Measurements from ENCODE around the gene AMPD1. TPM values are rescaled to one million over a fixed set of nuclear protein-coding genes. Genes with fewer than 3 reads are reported as not detected.

AMPD1 gene
- total RNA-seq, 1 donor from 2014 or later, result not detected

DNA sequence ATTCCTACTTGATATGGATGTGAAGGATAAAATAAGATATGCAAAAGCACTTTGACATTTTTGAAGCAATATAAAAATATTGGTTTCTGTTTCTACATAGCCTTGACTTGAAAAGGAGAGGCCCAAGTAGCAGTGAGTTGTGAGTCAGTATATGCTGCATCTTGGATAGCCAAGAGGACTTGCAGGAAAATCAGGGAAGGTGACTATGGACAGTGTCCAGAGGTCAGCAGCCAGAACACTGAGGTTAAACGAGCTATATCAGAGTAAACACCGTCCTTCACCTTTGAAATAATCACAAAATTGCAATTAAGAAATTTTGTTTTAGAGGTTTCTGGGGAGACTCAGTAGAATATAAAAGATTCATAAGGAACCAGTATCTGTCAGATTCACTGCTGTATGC is 6.6 kb upstream of the AMPD1 start:
- intact Hi-C loops (cut with micrococcal nuclease), result no loop called here

DNA sequence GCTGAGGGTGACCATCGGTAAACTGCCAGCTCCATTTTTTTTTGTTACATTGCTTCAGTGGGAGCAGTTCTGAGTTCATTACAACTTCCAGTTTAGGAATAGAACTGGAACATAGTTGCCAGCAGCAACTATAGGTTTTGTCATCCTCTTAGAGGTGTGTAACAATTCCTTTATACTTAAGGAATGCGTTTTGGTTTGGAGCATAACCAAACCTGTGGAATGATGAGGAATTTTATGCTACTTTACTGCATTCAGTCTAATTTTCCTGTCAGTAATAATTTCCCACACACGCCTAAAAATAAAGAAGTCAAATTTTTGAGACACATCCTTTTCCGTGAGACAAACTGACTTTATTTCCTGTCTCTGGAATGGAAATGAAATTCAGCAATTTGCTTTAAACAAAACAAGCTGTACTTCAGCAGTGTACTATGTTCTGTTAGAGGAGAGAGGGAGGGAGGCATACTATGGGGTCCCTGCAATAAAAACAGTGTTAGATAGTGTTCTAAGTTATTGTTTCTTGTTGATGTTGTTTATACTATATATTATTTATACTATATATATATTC is 4.8 kb upstream of the AMPD1 start:
- intact Hi-C loops (cut with micrococcal nuclease), result no loop called here

DNA sequence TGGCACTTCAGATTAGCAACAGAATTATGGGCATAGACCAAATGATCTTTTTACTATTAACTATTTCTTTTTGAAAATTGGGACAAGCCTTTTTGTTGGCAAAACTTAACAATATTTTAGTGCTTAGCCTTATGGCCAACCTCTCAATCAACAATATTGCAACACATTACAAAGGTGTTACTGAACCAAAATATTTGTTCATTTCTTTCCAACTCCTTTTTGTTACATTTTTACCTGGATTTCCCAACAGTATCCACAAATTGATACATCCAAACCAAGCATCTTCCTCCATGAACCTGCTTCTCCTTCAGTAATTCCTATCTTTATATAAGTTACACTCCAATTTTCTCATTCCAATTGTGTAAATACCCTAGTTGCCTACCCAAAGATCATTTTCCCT is 1.5 kb upstream of the AMPD1 start:
- intact Hi-C loops (cut with micrococcal nuclease), result no loop called here

DNA sequence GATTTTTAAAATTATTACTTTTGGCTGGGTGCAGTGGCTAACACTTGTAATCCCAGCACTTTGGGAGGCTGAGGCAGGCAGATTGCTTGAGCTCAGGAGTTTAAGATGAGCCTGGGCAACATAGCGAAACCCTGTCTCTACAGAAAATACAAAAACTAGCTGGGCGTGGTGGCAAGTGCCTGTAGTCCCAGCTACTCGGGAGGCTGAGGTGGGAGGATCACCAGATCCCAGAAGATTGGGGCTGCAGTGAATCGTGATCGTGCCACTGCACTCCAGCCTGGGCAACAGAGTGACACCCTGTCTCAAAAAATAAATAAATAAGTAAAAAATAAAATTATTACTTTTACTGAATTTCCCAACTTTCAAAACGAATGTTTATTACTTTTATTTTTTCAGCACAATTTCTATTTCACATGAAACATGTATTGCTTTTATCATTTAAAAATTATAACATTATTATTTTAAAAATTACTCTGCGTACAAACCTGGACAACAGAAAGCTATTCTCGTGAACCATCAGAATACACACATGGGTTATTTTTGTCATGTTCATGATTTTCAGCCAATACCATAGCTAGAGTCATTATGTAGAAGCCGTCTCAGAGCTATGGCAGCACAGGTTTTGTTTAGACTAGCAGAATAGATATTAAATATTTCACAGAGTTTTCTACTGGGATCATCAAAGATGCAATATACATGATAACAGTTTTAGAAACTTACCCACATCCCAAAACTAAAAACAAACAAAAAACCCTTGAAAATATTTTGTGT is 621 bp downstream of the AMPD1 start:
- intact Hi-C loops (cut with micrococcal nuclease), result no loop called here

DNA sequence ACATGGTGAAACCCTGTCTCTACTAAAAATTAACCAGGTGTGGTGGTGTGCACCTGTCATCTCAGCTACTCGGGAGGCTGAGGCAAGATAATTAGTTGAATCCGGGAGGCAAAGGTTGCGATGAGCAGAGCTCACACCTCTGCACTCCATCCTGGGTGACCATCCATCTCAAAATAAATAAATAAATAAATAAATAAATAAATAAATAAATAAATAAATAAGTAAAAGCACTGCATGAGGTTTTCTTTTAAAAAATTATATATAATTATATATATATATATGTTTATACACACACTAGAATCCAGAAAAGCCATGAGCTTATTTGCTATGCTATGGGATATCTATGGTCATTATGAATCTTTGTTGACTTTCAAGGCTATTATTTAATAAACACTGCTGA is 2.4 kb downstream of the AMPD1 start:
- intact Hi-C loops (cut with micrococcal nuclease), result no loop called here

DNA sequence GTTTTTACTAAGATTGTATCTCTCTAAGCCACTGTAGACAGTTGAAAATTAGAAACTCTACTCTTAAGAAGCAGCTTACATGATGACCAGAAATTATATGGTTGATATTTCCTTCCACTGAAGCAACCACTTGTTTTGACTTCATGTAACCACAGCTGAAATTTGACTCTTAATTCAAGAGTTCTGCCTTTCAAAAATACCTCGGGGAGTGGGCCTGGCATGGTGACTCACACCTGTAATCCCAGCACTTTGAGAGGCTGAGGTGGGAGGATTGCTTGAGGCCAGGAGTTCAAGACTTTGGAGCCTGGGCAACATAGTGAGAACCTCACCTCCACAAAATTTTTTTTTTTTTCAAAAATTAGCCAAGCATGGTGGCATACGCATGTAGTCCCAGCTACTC is 4.3 kb downstream of the AMPD1 start:
- intact Hi-C loops (cut with micrococcal nuclease), result no loop called here

- intact Hi-C loops (cut with micrococcal nuclease), result no loop called here
Observed at GRCh38 chr1:114690148-114690547, 5.2 kb downstream of the AMPD1 start.

GRCh38 chr1:114688526-114688925 is 6.8 kb downstream of the AMPD1 start:
- intact Hi-C loops (cut with micrococcal nuclease), result no loop called here

DNA sequence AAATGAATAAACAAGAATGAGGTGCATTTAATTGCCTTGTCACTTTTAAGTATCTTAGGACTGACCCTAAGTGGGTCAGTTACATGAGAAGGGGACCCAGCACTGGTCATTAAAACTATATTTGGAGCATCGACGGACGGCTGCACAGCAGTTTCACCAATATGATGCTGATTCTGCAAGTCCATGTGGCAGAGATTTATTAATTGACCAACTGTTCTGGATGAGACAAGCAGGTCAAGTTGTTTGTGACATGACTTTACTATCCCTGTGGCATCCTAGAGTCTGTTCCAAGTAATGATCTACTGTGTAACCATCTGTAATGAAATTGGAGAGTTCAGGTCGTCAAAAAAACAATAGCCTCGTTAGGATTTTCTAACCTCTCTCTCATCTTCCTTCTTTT is 9.5 kb downstream of the AMPD1 start:
- intact Hi-C loops (cut with micrococcal nuclease), result no loop called here

GRCh38 chr1:114677691-114678090 is 17.7 kb downstream of the AMPD1 start:
- intact Hi-C loops (cut with micrococcal nuclease), result no loop called here

- intact Hi-C loops (cut with micrococcal nuclease), result no loop called here
Observed at GRCh38 chr1:114676115-114676514, 19.2 kb downstream of the AMPD1 start.

- intact Hi-C loops (cut with micrococcal nuclease), result loop anchor here (2.0 kb wide), 5 partner anchors 161 to 1957 kb away; partner anchors contain the start of genes OLFML3, PPM1J and TRIM33
Observed at GRCh38 chr1:114671939-114672275, 23.4 kb downstream of the AMPD1 start.

DNA sequence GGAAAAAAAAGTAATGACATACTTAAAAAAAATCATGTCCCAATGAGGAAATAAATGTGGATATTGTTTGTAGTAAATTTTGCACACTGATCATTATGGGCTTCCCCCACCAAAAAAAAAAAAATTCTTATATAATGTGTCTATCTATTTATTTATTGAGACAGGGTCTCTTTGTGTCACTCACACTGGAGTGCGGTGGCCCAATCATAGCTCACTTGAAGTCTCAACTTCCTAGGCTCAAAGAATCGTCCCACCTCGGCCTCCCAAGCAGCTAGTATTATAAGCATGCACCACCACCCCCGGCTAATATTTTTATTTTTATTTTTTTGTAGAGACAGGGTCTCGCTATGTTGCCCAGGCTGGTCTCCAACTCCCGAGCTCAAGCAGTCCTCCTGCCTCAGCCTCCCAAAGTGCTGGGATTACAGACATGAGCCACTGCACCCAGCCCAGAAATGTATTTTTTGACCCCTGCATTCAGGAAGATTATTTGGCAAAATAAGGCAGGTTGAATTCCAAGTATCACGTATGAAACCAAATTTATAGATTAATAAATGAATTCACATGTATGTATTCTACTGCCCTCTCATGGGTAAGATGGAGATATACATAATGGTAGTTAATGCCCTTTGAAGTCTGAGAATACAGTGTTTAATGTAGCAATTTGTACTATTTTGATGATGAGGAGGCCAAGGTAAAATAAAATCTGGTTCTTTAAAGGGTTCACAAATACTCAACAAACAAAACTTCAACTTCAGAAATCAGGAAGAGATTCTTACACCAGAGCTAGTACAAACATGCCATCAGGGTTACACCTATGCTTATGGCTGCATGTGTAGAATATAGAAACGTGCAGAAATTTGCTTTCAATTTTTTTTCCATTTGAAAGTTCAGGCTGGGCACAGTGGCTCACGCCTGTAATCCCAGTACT is 24.1 kb downstream of the AMPD1 start:
- intact Hi-C loops (cut with micrococcal nuclease), result loop anchor here (2.0 kb wide), 5 partner anchors 160 to 1956 kb away; partner anchors contain the start of genes OLFML3, PPM1J and TRIM33

DNA sequence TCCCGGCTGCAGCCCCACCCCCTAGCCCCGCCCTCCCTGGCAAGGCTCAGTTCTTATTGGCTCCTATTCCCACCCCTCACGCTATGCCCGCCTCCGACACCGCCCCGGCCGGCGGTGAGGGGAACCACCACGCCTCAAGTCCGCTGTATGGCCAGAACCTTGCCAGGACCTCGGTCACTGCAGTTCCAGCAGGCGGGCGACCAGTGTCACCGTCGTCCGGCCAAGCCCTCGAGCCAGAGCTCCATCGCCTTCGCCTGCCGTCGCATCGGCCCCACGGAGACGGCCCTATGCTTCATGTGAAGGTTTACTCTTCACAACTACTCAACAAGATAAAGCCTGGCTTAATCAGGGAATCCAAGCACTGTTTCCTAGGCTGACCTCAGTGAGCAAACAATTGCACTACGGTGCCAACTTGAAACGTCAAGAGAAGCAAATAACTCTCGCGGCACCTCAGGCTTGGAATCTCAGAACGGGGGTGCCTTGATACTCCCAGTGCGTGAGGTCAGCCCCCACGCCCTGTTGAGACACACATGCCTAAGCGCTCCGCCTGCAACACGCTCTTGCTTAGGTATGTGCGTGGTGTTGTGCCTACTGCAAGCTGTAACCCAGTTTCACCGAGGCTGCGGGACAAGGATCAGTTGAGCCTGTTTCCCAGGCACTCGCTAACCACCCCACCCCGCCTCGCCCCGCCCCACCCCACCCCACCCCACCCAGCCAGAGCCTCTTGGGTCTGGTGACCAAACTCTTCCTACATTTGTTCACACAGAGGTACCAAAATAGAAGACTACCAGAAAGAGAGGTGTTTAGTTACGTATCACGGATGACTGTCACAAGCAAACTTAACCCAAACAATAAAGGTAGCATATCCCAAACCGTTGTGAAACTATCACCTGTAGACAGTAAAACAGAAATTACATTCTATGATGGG is 25.0 kb downstream of the AMPD1 start:
- intact Hi-C loops (cut with micrococcal nuclease), result loop anchor here (1.0 to 2.0 kb wide), 10 partner anchors 46 to 1956 kb away; partner anchors contain the start of genes BCAS2, CSDE1, NRAS and OLFML3

DNA sequence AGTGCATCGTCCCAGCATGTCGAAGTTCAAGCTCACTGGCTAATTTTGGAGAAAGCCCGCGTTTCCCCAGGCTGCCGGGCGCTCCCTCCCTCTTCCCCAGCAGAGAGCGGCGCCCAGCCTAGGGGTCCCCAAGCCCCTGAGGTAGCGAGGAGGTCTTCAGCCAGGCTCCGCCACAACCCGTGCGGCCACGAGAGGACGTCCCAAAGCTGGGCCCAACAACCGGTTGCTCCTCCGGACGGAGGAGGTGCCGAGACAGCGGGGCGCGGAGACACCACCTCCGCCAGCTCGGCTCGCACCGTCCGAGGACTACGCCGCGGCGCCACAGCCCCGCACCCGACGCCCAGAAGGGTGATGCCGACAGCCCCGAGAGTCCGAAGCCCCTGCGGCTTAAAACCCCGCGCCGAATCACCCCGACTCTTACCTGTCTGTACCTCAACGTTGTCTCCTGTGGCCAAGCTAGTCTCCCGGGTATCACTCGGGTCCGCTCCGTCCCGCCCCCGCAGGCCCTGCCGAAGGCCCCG is 25.7 kb downstream of the AMPD1 start, which contains the start of gene DENND2C:
Gene DENND2C, minus strand, starts transcription at position 488 of the 521 bp plus-strand sequence. CDS start 44,065 bp downstream, outside the sequence.
- intact Hi-C loops (cut with micrococcal nuclease), result loop anchor here (1.0 to 2.0 kb wide), 10 partner anchors 47 to 1955 kb away; partner anchors contain the start of genes BCAS2, CSDE1, NRAS and OLFML3

DNA sequence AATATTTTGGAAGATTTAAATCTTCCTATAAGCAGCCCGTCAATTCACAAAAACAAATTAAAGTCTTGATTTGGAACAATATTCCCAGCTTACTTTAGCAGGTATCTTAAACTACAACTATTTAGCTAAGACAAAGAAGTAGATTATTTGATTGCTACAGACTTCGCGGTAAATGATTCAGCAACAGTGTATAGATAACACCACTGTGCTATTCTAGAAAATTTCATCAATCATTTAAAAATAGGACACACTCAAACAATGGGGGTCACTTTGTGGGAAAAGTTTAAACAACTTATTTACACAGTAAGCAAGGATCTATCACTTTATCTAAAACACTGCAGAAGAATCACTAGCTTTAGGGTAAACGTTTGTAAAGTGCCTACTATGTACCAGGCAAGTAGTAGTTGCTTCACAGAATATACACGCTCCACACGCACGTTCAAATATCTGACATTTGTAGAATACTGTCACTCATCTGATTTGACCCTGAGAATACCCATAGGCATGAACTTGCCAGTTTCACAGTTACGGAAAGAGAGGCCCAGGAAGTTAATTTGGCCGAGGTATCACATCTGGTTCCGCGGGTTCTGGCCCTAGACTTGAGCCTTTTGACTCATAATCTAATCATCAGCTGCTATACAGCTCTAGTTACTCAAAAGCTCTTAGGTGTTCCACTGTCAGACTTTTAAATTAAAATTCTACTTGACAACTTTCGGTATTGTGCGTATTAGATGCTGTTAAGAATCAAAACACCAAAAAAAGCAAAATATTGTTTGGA is 26.4 kb downstream of the AMPD1 start:
- intact Hi-C loops (cut with micrococcal nuclease), result no loop called here

- intact Hi-C loops (cut with micrococcal nuclease), result no loop called here
Observed at GRCh38 chr1:114668373-114668772, 27.0 kb downstream of the AMPD1 start.

- intact Hi-C loops (cut with micrococcal nuclease), result no loop called here
Observed at GRCh38 chr1:114666954-114667353, 28.4 kb downstream of the AMPD1 start.

GRCh38 chr1:114660238-114660637 is 35.1 kb downstream of the AMPD1 start:
- intact Hi-C loops (cut with micrococcal nuclease), result no loop called here

All from T-helper 1 cell treated with Interleukin-12 subunit alpha and Interleukin-12 subunit beta and Interleukin-4 antibody, amounts not matched to agents 30 ng/mL and 1 ng/mL, for 36 hours (primary cell).